Measurements from ENCODE around the gene PWP2.
"Not testable (repeated sequence)": the region's sequence is repeated elsewhere in the genome, so short reads cannot be mapped to it uniquely, and the experiment has no call there.

The PWP2 gene

DNA sequence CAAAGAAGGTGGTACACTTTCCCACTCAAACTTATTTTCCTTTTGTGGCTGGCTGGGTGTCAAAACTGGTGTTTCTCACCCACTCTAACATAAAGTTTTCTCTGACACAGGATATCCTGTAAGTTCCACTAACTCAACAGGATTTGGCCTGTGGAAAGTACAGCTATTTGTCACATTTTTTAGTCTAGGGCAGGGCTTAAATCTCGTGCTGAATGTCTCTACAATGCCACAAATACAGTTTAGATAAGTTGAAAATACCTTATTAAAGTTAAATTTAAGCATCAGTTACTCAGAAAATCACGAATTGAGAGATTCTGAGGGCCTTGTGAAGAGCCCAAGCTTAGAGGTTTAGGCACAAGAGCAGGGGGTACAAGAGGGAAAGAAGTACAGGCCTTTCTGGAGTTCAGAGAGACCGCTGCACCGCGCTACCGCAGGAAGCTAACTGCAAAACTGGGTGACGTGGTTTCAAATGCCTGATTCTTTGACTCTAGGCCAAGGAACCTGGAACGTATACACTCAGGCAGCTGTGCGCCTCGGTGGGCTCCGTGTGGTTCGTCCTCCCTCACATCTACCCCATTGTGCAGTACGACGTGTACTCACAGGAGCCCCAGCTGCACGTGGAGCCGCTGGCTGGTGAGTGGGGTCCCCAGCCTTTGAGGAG, 23.4 kb upstream of the PWP2 start:
- peak; percentile 59 for DNase-seq

DNA sequence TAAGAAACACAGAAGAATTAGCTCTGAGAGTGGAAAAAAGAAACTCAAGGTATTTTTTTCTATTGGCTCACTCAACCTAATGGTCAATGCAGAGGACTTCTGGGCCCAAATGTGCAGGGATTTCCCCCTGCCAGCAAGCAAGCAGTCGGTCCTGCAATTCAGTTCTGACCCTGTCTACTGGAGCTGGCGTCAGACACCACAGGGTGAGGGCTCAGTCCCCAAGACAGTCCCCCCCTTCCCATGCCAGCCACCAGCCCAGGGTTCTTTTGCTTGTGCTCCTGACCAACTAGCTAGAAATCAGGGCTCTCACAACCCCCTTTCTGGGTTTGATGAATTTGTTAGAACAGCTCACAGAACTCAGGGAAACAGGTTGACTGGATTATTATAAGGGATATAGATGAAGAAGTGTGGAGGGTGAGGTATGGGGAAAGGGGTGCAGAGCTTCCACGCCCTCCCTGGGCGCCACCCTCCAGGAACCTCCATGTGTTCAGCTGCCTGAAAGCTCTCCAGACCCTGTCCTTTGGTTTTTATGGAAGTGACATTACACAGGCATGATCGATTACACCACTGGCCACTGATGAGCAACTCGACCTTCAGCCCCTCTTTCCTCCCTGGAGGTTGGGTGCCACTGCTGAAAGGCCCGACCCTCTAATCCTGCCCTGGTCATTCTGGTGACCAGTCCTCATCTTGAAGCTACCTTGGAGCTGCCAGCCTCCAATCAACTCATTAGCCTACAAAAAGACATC, 22.5 kb upstream of the PWP2 start:
- no peak for DNase-seq

DNA sequence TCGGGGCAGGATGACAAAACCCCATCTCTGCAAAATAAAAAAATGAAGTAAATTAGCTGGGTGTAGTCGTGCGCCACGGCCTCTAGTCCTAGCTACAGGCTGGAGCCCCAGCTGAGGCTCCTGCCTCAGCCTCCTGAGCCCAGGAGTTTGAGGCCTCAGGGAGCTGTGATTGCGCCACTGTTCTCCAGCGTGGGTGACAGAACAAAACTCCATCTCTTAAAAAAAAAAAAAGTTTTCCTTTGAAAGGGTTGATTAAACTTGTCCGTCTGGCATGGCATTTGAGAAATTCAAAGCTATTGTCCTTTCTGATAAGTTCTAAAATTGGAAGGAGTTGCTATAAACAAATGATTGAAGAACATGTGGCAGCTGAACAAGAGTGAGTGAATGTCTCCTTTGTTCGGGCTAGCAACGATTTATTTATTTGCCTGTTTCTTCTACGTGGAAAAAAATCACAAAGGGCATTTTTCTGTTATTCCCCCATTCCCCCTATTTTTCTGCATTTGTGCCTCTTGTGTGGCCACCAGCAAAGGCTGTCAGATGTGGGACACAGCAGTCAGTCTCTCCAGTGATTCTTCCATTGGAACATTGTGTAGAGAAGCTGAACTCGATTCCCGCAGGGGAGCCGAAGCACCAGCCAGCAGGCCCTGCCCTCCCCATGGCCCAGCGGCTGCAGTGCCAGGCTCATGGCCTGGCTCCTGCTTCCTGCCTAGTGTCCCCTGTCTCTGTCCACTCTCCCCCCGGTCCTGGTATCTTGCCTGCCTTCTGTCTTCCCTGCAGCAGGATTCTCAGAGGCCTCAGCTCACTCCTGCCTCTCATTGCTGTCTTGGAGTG, 21.5 kb upstream of the PWP2 start:
- no peak for DNase-seq

DNA sequence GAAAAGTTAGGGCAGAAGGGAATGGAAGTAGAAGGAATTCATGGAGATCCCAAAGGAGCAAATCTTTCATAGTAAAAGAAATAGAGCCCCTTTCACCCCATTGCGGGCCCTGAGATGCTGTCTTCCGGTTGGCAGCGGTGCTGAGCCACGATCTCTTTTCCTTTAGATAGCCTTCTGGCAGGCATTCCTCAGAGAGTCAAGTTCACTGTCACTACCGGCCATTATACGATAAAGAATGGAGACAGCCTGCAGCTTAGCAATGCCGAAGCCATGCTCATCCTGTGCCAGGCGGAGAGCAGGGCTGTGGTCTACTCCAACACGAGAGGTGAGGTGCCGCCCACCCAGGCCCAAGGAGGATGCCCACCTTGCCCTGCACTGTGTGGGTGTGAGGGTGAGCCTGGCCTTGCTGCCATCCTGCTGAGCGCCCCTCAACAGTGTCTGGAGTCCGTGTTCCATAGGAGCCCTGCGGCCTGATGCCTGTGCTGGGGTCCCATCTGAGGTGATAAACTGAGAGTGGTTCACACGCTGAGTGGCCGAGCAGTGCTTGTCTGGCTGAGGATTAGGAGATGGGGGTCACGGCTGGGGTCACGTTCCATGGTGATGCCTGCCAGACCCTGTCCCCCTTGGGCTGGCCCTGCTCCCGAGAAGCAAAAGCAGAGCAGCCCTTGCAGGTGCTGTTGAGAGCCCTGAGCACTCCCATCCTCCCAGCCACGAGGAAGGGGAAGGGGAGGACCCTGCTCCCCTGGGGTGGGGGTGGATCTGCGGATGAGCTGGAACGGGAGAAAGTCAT, 20.4 kb upstream of the PWP2 start:
- no peak for DNase-seq

DNA sequence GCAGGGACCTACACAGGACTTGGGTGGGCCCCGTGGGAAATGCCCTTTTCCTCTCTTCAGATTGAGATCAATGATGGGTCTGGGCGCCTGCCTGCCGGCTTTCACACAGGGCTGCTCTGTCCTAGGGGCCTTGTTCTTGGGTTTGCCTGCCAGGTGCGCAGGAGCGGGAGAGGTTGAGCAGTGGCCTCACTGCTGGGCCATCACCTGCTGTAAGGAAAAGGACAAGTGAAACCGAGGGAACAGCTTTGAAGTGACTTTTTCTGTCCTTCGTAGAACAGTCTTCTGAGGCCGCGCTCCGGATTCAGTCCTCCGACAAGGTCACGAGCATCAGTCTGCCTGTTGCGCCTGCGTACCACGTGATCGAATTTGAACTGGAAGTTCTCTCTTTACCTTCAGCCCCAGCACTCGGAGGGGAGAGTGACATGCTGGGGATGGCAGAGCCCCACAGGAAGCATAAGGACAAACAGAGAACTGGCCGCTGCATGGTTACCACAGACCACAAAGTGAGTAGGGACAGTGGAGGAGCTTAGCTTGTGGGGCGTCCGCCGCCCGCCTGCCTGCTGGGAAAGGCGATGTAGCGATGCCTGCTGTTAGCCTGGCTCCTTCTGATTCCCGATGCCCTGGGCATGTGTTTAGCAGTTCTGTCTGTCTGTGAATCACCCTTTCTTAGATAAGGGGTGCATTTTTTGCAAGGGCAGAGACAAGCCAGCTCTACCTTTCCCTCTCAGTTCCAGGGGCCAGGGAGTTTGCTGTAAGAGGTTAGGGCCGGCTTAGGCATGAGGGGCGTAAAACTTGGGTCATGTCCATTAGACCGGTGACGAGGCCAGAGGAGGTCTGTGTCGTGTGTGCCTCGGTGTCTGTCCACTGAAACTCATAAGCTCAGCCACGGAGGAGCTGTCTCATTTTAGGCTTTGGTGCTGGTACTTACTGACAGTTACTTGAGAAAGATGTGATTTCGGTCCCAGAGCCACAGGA, 19.5 kb upstream of the PWP2 start:
- DNase-seq: no peak

DNA sequence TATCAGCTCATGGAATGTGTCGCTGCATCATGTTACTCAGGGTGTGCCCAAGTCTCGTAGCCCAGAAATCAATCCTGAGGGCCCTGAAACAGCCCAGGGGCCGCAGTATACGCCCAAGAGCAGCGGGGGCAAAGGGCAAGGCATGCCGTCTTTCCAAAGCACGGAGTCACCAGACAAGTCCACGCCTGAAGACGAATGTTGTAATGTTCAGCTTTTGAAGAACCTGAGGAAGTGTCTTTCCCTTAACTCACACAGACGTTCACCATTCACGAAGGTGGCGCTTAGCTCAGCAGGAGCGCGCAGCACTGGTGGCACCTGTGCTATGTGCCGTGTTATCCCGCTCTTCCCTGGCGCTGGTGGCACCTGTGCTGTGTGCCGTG, 18.8 kb upstream of the PWP2 start:
- DNase-seq: no peak

DNA sequence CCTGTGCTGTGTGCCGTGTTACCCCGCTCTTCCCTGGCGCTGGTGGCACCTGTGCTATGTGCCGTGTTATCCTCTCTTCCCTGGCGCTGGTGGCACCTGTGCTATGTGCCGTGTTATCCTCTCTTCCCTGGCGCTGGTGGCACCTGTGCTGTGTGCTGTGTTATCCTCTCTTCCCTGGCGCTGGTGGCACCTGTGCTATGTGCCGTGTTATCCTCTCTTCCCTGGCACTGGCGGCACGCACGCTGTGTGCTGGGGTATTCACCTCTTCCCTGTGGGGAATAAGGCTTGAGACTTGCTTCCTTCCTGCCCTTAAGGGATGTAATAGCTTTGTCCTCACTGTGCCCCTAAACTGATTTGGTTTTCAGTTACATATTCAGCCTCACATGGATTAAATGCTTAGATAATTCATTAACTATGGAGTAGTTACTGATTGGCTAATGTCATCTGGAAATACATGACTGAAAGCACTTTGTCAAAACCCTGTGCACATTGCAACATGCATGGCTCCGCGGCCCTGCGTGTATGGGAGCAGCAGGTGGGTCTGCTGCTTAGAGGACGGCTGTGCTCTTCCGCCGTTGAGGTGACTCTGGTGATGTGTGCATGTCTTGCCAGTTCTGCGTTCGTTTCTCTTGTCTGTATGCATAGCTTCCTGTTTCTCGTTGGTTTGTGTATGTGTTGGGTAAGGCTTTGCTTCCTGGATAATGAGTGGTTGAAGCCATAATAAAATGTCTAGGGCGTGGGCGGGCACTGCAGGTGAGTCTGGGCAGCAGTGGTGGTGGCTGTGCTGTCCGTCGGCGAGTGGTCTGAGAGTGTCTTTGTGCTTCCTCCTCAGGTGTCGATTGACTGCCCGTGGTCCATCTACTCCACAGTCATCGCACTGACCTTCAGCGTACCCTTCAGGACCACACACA, 17.9 kb upstream of the PWP2 start:
- DNase-seq: peak; percentile 26

DNA sequence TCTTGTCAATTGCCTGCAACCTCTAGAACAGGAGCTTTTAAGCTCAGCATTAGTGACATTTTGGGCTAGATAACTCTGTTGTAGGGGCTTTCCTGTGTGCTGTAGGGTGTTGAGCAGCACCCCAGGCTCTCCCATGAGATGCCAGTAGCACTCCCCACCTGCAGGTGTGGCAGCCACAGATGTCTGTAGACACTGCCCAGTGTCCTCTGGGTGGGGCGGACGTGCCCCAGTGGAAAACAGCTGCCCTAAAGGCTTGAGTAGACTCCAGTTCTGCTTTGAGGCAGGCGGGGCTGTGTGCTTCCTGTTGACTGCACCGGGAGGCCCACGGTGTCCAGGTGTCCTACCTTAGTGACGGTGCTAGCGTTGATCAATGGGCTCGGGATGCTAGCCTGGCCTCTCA, 16.9 kb upstream of the PWP2 start:
- DNase-seq: peak; percentile 17

DNA sequence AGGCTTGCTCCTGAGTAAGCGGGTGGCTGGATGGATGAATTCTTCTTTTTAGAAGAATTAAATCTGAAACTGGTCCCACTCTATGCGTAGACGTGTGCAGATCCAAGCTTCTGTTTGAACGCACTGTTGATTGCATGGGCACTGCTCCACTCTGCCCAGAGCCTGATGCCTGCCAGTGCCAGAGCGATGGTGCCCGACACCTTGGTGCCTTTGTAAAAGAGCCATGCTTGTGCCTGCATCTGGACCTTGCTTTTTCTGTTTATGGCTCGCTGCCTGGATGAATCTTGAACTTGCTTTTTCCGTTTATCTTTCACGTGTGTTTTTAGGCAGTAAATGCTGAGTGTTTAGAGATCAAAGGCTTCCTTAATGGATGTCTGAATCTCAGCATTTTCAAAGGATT, 15.0 kb upstream of the PWP2 start:
- no peak for DNase-seq

DNA sequence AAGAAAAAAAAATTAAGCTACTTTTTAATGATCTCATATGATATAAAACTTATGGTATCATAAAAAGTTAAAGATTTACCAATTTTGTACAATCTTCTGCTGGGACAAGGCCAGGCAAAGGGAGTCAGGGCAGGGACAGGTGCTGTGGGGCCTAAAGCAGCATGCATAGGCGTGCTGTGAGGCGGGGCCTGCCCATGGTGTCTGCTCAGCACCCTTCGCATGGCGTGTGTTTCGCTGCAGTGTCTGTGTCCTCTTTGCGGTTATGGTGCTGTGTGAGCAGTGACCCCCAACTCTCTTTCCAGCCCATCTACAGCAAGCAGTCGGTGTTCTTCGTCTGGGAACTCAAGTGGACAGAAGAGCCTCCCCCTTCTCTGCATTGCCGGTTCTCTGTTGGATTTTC, 13.4 kb upstream of the PWP2 start:
- DNase-seq: no peak

DNA sequence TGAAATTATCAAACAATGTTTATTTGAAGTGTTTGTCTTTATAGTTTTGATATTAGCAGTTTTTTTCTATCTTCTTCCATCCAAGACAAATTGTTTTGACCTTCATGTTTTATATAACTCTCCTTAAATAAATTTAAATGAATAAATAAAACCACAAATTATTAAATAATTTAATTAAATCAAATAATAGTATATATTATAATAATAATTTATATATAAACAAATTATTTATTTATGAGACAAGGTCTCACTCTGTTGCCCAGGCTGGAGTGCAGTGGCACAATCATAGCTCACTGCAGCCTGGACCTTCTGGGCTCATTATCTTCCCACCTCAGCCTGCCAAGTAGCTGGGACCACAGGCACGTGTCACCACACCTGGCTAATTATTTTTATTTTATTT, 12.4 kb upstream of the PWP2 start:
- no peak for DNase-seq

DNA sequence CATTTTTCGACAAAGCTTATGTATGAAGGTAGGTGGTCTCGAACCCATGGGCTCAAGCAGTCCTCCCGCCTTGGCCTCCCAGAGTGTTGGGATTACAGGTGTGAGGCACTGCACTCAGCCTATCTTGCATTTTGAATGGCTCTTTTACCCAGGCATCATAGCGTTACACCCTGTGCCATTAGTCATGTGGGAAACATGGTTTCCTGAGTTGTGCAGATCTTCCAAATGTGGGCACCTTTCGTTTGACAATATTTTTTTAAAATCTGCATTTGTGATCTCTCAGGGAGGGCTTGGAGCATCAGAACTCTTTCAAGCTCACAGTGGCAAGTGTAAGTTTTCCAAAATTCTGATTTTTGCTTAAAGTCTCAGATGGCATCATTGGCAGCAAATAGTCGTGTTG, 8.7 kb upstream of the PWP2 start:
- not testable (repeated sequence) for DNase-seq

DNA sequence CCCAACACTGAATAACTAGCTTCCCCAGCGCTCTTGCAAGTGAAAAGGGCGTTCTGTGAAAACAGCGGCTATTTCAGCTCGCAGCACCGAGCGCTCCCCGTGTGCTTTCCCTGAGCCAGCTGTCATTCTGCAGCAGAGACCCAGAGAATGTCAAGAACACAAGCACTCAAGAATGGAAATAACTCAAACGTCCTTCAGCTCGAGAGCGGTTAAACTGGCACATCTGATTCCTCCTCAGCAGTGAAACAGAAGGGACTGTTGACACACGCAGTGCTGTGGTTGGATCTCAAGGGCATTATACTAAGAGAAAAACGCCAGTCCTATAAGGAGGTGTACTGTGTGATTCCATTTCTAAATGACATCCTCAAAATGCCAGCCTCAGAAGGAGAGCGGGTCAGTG, 8.2 kb upstream of the PWP2 start:
- DNase-seq: not testable (repeated sequence)

DNA sequence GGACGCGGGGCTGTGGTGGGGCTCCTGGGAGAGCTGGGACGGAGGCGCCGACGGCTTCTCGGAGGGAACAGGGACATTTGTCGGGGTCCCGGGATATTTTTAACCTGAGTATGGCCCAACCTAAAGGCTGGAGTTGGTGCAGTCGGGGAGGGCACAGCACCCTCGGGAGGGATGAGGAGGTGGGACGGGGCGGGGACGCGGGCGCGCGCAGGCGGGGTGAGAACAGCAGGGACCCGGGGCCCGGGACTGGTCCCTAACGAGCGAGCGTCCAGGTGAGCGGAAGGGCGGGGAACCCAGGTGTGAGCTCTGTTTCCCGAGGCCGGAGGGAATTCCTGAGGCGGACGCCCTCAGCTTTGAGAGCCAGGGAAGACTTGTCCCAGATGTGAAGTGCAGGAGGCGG, 390 bp downstream of the PWP2 start:
- not testable (repeated sequence) for DNase-seq

DNA sequence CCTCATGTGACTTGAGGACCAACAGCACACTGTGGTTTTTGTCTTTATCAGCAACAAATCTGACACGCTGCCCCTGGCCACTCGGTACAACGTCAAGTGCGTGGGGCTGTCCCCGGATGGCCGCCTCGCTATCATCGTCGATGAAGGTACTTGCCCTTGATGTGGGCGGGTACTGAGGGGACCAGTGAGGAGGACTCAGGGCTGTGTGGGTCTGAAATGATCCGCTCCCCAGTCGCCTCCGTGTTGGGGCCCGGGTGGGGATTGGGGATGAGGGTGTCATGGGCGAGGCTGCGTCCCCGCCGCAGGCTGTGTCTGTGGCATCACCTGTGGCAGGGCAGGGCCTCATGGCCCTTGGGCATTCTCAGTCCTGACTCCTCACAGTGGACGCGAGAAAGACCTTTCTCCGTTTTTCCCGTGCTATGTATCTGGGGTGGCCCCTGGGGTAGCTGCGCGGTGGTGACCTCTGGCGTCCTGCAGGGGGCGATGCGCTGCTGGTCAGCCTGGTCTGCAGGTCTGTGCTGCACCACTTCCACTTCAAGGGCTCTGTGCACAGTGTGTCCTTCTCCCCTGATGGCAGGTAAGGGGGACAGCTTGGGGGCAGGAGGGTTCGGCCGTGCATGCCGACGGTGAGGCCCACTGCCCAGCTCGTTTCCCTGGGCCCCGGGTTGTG, 6.6 kb downstream of the PWP2 start:
- DNase-seq: not testable (repeated sequence)

DNA sequence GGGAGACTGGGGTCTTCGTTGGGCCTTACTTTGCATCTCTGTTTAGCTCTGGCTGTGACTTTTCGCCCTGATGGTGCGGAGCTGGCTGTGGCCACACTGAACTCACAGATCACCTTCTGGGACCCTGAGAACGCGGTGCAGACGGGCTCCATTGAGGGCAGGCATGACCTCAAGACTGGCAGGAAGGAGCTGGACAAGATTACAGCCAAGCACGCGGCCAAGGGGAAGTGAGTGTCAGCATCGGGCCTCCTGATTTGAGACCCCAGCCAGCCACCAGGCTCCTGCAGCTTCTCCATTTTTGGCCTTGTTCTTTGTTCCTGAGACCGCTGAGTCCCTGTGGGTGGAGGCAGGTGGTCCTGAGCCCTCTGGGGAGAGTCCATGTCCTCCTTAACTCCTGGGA, 14.9 kb downstream of the PWP2 start:
- DNase-seq: not testable (repeated sequence)

DNA sequence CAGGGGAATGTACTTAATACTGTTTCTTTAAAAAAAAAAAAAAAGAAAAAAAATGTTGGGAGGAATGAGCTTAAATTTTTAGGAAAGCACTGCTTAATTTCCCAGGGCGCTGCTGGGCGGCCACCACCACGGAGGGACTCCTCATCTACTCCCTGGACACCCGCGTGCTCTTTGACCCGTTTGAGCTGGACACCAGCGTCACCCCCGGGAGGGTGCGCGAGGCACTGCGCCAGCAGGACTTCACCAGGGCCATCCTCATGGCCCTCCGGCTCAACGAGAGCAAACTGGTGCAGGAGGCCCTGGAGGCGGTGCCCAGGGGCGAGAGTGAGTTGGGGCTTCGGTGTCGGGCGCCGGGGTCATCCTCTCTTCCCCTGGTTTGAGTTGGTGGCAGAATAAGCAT, 20.6 kb downstream of the PWP2 start:
- DNase-seq: not testable (repeated sequence)

DNA sequence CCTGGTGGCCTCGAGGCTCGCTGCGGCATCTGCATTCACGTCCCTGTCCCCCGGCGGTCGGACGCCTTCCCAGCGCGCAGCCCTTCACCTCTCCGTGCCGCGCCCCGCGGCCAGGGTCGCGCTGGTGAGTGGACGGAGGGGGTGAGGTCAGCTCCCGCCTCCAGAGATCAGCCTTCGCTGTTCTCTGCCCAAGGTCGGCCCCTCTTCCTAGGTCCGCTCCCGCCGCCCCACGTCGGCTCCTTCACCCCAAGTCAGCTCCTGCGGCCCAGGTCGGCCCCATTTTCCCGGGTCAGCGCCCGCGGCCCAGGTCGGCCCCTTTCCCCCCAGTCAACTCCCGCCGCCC, 26.5 kb downstream of the PWP2 start:
- DNase-seq: not testable (repeated sequence)

DNA sequence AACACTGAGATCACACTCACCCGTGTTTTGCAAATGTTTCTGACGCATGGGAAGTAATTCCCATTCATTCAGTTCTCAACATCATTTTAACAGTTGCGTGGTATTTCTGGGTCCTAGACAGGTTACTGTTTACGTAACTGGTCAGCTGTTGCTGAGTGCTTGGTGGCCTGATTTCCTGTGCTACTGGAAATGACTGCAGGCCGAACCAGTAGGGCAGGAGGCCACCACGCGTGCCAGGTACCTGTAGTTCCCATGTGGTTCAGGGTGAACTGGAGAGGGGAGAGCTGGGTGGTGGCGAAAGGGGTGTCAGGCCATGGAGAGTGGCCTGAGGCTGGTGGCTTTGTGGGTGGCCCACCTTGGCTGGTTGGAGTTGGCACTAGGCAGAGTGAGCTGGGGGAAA, 27.5 kb downstream of the PWP2 start:
- DNase-seq: not testable (repeated sequence)

DNA sequence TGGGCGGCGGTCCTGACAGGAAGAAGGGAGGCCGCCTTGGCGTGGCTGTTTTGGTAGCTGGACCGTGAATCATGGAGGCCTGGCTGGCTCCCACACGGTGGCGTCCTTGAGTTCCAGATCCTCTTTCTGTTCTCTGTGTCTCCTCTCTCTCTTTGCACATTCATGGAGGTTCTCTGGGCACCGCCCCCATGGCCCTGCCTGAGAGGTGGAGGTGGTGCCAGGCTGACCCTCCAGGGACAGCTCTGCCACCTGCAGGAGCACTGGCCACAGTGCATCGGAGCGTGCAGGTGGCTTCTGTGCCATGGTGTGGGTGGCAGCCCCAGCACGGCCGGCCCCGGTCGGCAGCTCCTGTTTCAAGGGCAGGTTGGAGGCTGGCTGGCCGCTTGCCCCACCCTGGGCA, 30.8 kb downstream of the PWP2 start:
- DNase-seq: not testable (repeated sequence)
